ENCODE data around the gene PLA2G4C. TPM values are rescaled to one million over a fixed set of nuclear protein-coding genes. Genes with fewer than 3 reads are reported as not detected.

Gene PLA2G4C
- total and polyA plus RNA-seq, 2 of the 8 experiments (the other 6 are each of a cell fraction or from before 2014, with no cell fraction given): 14.9 to 20.5 TPM

DNA sequence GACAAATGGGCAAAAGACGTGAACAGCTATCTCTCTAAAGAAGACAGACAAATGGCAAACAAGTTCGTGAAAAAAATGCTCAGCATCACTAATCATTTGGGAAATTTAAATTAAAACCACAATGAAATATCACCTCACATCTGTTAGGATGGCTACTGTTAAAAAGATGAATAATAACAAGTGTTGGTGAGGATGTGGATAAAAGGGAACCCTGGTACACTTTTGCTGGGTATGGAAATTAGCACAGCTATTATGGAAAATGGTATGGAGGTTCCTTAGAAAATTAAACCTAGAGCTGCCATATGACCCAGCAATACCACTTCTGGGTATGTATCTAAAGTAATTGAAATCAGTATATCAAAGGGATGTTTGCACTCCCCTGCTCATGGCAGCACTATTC is 73.9 kb downstream of the PLA2G4C start:
- Histone ChIP-seq H2BK120ac (replicated peaks; ENCODE audit: low read depth, low read length) (no peak overlapping the region), H2AFZ (ENCODE audit: low read length) (no peak overlapping the region), H3K18ac (ENCODE audit: extremely low read depth, low read length) (no peak overlapping the region)

More for the DNA sequence above, 73.9 kb downstream of the PLA2G4C start:
- 77% methylated on average over 2 of the region's 2 CpGs; no CpG with 5 or more reads in 1 of the 2 experiments for WGBS, 2 experiments (ENCODE audit: extremely low coverage in 1 of 2, insufficient coverage in 1 of 2, insufficient read length in 1 of 2, insufficient replicate concordance in 2 of 2, low coverage in 1 of 2, low lambda C conversion rate in 2 of 2, missing lambda C conversion rate in 1 of 2)
- Histone ChIP-seq H3K23ac (ENCODE audit: insufficient read length) (no peak overlapping the region), H3K9ac (replicated peaks in 1 of 4; ENCODE audit: extremely low read depth in 1 of 4, low read depth in 3 of 4, low read length in 3 of 4) (no peak overlapping the region), H2BK15ac (ENCODE audit: low read length) (no peak overlapping the region), H3K4me1 (replicated peaks in 1 of 4; ENCODE audit: control insufficient read depth in 3 of 4, insufficient read depth in 4 of 4, low read length in 3 of 4) (no peaks in the 10 kb centered on the region), H2BK5ac (ENCODE audit: low read depth, low read length) (no peak overlapping the region), H2BK20ac (ENCODE audit: low read length) (no peak overlapping the region), H4K91ac (replicated peaks; ENCODE audit: insufficient read length, low read length) (no peak overlapping the region), H3K4me2 (ENCODE audit: insufficient read depth in 1 of 2, low read depth in 2 of 2, low read length in 2 of 2) (no peak overlapping the region), H3K79me2 (ENCODE audit: control insufficient read depth in 1 of 2, insufficient read depth in 2 of 2, low read length in 2 of 2) (no peaks in the 10 kb centered on the region), H3K14ac (ENCODE audit: insufficient read length) (no peak overlapping the region), H4K8ac (ENCODE audit: extremely low read depth, insufficient read depth, low read length) (no peak overlapping the region), H3K27me3 (replicated peaks in 1 of 4; ENCODE audit: control insufficient read depth in 3 of 4, extremely low read depth in 1 of 4, insufficient read depth in 3 of 4, low read length in 3 of 4) (no peaks in the 10 kb centered on the region), H4K5ac (ENCODE audit: insufficient read length, low read depth, low read length) (no peak overlapping the region), H3K9me3 (ENCODE audit: insufficient read depth in 2 of 2, low read depth in 1 of 2, low read length in 1 of 2) (peaks cover 4 to 8% of the 10 kb centered on the region in 2 experiments; a peak in 2 of 4 replicates), H3K56ac (replicated peaks; ENCODE audit: insufficient read length, low read depth, low read length) (no peak overlapping the region), H3K36me3 (ENCODE audit: control insufficient read depth in 2 of 4, insufficient read depth in 4 of 4, low read length in 3 of 4) (no peaks in the 10 kb centered on the region), H2BK12ac (ENCODE audit: low read depth, low read length) (no peak overlapping the region), H3K27ac (ENCODE audit: low read depth, low read length) (no peak overlapping the region), H3K23me2 (ENCODE audit: low read depth, low read length) (no peaks in the 10 kb centered on the region; the same call in 1 of the 2 replicates), H2AK5ac (ENCODE audit: low read depth, low read length) (no peak overlapping the region), H3K4me3 (ENCODE audit: extremely low read depth in 1 of 4, insufficient read depth in 2 of 4, low read depth in 3 of 4, low read length in 4 of 4) (no peak overlapping the region), H3K4ac (replicated peaks; ENCODE audit: insufficient read length, low read depth, low read length) (no peak overlapping the region), H4K20me1 (replicated peaks in 1 of 2; ENCODE audit: control insufficient read depth in 1 of 2, insufficient read depth in 2 of 2, low read length in 2 of 2) (no peaks in the 10 kb centered on the region), H3K79me1 (ENCODE audit: low read depth, low read length) (no peaks in the 10 kb centered on the region)
- FAIRE-seq (no peak), DNase-seq (ENCODE audit: low read depth in 1 of 2, low spot score in 2 of 2) (no peak)
- POLR2A ChIA-PET (ENCODE audit: partially characterized antibody): no interaction called here
- CTCF ChIA-PET (ENCODE audit: partially characterized antibody): interaction anchor here (0.6 kb wide), 1 partner anchor 14 kb away, joined by 3 read pairs; no protein-coding TSS in a partner anchor
- TF ChIP-seq SIRT6 (IDR thresholded peaks at IDR 0.05; ENCODE audit: low read length): no peak
- peak; percentile 43; the same call in 1 of the 2 replicates for TF ChIP-seq KDM1A (IDR thresholded peaks at IDR 0.05; ENCODE audit: borderline replicate concordance, low read length)
- TF ChIP-seq, protein P1, sequence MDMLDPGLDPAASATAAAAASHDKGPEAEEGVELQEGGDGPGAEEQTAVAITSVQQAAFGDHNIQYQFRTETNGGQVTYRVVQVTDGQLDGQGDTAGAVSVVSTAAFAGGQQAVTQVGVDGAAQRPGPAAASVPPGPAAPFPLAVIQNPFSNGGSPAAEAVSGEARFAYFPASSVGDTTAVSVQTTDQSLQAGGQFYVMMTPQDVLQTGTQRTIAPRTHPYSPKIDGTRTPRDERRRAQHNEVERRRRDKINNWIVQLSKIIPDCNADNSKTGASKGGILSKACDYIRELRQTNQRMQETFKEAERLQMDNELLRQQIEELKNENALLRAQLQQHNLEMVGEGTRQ (IDR thresholded peaks at IDR 0.05; ENCODE audit: low read length): no peak
- no peak for TF ChIP-seq GTF2F1 (IDR thresholded peaks at IDR 0.05; ENCODE audit: borderline replicate concordance, low read depth, low read length)
- TF ChIP-seq TEAD4 (IDR thresholded peaks at IDR 0.05; ENCODE audit: low read depth, low read length): no peak
- TF ChIP-seq SP2 (IDR thresholded peaks at IDR 0.05; ENCODE audit: low read length): no peak
